ENCODE results near the gene TTI1.
"Not testable (repeated sequence)": the region's sequence is repeated elsewhere in the genome, so short reads cannot be mapped to it uniquely, and the experiment has no call there.

TTI1 gene

GRCh38 chr20:38023181-38024001 is 9.9 kb downstream of the TTI1 start:
- H3K27ac ChIP-seq, result peak overlapping the region; percentile 63
- no peak for TF ChIP-seq CTCF (IDR thresholded peaks at IDR 0.05)

DNA sequence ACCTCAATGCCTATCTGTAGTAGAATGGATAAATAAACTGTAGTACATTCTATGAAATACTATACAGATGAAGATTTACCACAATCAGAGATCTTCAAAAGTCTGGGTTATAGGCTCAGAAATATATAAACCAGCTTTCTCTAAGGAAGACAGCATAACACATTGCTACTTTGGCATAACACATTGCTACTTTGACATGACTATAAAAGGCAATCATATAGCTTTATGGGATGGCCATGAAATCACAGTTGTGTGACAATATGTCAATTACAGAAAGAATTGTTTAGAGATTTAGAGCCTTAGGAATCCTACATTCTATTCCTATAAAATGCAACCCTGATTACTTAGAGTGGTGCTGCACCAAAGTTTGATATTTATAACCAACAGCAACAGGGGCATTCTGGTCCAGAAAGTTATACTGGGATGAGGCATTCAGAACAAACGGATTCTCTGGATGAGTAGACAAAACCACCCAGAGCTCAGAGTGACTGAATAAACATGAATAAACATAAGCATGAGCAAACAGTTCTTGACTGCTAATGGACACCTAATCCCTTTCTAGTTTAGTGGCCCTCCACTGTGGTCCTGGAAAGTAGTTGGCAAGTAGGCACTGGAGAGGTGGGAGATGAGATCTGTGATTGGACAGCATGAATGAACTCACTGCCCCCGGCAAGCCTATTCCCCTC is 12.0 kb downstream of the TTI1 start:
- TF ChIP-seq CTCF (IDR thresholded peaks at IDR 0.05) (no peak), ZFX (IDR thresholded peaks at IDR 0.05; ENCODE audit: borderline replicate concordance) (no peak)
- peak overlapping the region; percentile 63 for H3K27ac ChIP-seq

- TF ChIP-seq CTCF (IDR thresholded peaks at IDR 0.05), result no peak
- no peak for TF ChIP-seq ZFX (IDR thresholded peaks at IDR 0.05; ENCODE audit: borderline replicate concordance)
- H3K27ac ChIP-seq, result no peak overlapping the region
Observed at GRCh38 chr20:38018385-38018784, 14.9 kb downstream of the TTI1 start.

- TF ChIP-seq ZFX (IDR thresholded peaks at IDR 0.05; ENCODE audit: borderline replicate concordance) (no peak), CTCF (IDR thresholded peaks at IDR 0.05) (no peak)
- no peak overlapping the region for H3K27ac ChIP-seq
Observed at GRCh38 chr20:38017959-38018358, 15.3 kb downstream of the TTI1 start.

GRCh38 chr20:38013887-38014286 is 19.4 kb downstream of the TTI1 start:
- no peak overlapping the region for H3K27ac ChIP-seq

DNA sequence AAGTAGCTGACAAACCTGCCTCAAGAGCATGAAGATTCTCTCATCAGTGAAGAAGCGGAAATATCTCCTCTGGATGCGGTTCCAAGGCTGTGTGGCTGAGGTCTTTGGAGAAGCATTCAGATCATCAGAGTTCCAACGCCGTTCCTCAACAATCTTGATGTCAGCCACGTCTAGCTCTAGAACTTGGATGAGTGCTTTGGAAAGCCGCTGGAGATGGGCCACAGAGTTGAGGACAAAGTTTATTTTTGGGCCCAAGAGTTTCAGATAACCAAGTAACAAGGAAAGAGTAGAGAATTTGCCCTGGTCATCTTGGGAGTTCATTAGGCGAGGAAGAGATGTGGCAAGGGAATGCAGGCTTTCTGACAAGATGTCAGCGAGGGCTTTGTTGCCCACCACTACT is 20.9 kb downstream of the TTI1 start:
- H3K27ac ChIP-seq, result no peak overlapping the region
- TF ChIP-seq CTCF (IDR thresholded peaks at IDR 0.05) (no peak), ZFX (IDR thresholded peaks at IDR 0.05; ENCODE audit: borderline replicate concordance) (no peak)

More at GRCh38 chr20:38013887-38014286, 19.4 kb downstream of the TTI1 start:
- TF ChIP-seq CTCF (IDR thresholded peaks at IDR 0.05), result no peak
- TF ChIP-seq ZFX (IDR thresholded peaks at IDR 0.05; ENCODE audit: borderline replicate concordance), result no peak

- H3K27ac ChIP-seq, result no peak overlapping the region
Observed at GRCh38 chr20:38011696-38012095, 21.6 kb downstream of the TTI1 start.

GRCh38 chr20:38009416-38009815 is 23.8 kb downstream of the TTI1 start:
- H3K27ac ChIP-seq, result not testable (repeated sequence)

More at GRCh38 chr20:38011696-38012095, 21.6 kb downstream of the TTI1 start:
- TF ChIP-seq CTCF (IDR thresholded peaks at IDR 0.05) (no peak), ZFX (IDR thresholded peaks at IDR 0.05; ENCODE audit: borderline replicate concordance) (no peak)

All from 22Rv1 (cell line).